Measurements from ENCODE around the gene CGB3.

Gene CGB3

GRCh38 chr19:48986211-48986610 lies 37.9 kb downstream of the CGB3 start:
- DNase-seq (ENCODE audit: low read depth) = no peak

GRCh38 chr19:48985711-48986110 lies 38.4 kb downstream of the CGB3 start:
- DNase-seq (ENCODE audit: low read depth) = no peak

- no peak for DNase-seq (ENCODE audit: low read depth)
Measured at GRCh38 chr19:48982280-48982679, 41.9 kb downstream of the CGB3 start.

GRCh38 chr19:48977061-48977460 lies 47.1 kb downstream of the CGB3 start:
- DNase-seq (ENCODE audit: low read depth) = no peak

- DNase-seq (ENCODE audit: low read depth) = no peak
Measured at GRCh38 chr19:48975947-48976847, 47.9 kb downstream of the CGB3 start.

Measured in GM04504 (cell line).